PFSK-1 (cell line): ENCODE data around the gene KCNC3.

Source experiments
- FOXP2 ChIP-seq: optimal IDR thresholded peaks from 2 replicates; pipeline ENCODE3; 2011; ENCODE audit warnings: borderline replicate concordance, control low read depth, inconsistent platforms; ENCODE audit not compliant: insufficient read depth; ENCODE audit errors: extremely low read length, extremely low read depth
- POLR2AphosphoS5 ChIP-seq: IDR thresholded peaks from 2 replicates; pipeline ENCODE4 v1.6.1; 2012; ENCODE audit warnings: low read depth, mild to moderate bottlenecking, control low read depth, low read length, moderate library complexity
- REST ChIP-seq, 2 experiments: IDR thresholded peaks; 2 replicates each; pipeline versions ENCODE4 v1.6.1 to v1.8.0; 2011 to 2012; ENCODE audit warnings: low read depth in 2 of 2, low read length in 2 of 2, control low read depth in 1 of 2, inconsistent platforms in 1 of 2, mild to moderate bottlenecking in 1 of 2, moderate library complexity in 1 of 2; ENCODE audit not compliant: insufficient read depth in 1 of 2
- SIN3A ChIP-seq: IDR thresholded peaks from 2 replicates; pipeline ENCODE4 v1.6.1; 2012; ENCODE audit warnings: mild to moderate bottlenecking, low read length, moderate library complexity, borderline replicate concordance; ENCODE audit not compliant: insufficient read depth
- TAF1 ChIP-seq: IDR thresholded peaks from 2 replicates; pipeline ENCODE4 v1.6.1; 2012; ENCODE audit warnings: low read length, control low read depth, borderline replicate concordance; ENCODE audit not compliant: insufficient read depth

KCNC3 gene

GRCh38 chr19:50285833-50286232, 43.3 kb downstream of the KCNC3 start:
- TF ChIP-seq FOXP2 (no peak), REST (IDR thresholded peaks at IDR 0.05; ENCODE audit: insufficient read depth in 1 of 2, low read depth in 2 of 2, low read length in 2 of 2) (no peak), TAF1 (no peak), SIN3A (no peak), POLR2AphosphoS5 (no peak)

DNA sequence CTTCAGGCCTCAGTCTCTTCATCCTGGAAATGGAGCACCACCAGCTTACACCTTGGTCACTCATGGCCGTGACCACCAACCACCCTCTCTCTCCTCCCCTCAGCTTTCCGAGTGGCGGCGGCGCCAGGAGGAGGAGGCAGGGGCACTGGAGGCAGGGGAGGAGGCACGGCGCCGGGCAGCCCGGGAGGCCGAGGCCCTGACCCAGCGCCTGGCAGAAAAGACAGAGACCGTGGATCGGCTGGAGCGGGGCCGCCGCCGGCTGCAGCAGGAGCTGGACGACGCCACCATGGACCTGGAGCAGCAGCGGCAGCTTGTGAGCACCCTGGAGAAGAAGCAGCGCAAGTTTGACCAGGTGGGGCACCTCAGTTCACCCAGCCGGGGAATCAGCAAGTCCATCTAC, 47.7 kb downstream of the KCNC3 start:
- no peak for TF ChIP-seq POLR2AphosphoS5
- TF ChIP-seq FOXP2: no peak
- no peak for TF ChIP-seq TAF1
- TF ChIP-seq REST (IDR thresholded peaks at IDR 0.05; ENCODE audit: insufficient read depth in 1 of 2, low read depth in 2 of 2, low read length in 2 of 2): no peak
- TF ChIP-seq SIN3A: no peak

DNA sequence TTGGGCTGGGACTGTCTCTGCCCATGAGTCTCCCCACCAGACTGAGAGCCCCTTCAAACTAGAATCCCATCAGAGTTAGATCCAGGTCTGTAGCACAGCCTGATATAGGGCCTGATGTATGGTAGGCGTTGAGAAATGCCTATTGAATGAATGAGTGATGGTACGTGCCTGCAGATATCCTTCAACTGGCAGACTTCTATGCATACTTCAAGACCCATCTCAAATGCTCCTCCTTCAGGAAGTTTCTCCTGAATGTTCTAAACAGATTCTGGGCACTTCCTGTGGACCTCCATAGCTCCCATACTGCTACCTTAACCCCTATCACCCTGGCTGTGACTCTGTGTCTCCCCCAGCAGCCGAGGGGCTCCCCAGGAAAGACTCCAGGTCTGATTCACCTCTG, 48.2 kb downstream of the KCNC3 start:
- TF ChIP-seq SIN3A (no peak), POLR2AphosphoS5 (no peak)

GRCh38 chr19:50280074-50280473, 49.1 kb downstream of the KCNC3 start:
- TF ChIP-seq SIN3A: no peak
- no peak for TF ChIP-seq FOXP2
- TF ChIP-seq POLR2AphosphoS5: no peak
- no peak for TF ChIP-seq REST (IDR thresholded peaks at IDR 0.05; ENCODE audit: insufficient read depth in 1 of 2, low read depth in 2 of 2, low read length in 2 of 2)
- TF ChIP-seq TAF1: no peak

DNA sequence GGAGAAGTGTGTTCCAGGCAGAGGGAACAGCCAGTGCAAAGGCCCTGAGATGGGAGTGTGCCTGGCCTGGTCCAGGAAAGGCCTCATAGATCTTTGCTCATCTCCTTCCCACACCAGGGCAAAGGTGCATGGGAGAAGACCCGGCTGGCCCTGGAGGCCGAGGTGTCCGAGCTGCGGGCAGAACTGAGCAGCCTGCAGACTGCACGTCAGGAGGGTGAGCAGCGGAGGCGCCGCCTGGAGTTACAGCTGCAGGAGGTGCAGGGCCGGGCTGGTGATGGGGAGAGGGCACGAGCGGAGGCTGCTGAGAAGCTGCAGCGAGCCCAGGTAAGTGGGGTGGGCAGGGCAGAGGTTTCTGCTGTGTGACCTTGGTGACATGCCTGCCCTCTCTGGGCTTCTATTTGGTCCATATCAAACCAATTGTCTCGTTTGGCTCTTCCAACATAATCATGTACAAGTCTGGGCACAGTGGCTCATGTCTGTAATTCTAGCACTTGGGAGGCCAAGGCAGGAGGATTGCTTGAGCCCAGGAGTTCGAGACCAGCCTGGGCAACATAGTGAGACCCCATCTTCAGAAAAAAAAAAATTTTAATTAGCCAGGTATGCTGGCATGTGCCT, 51.1 kb downstream of the KCNC3 start:
- TF ChIP-seq TAF1: no peak

GRCh38 chr19:50276370-50277063, 52.7 kb downstream of the KCNC3 start:
- no peak for TF ChIP-seq POLR2AphosphoS5
- no peak for TF ChIP-seq FOXP2
- no peak for TF ChIP-seq SIN3A
- TF ChIP-seq REST (IDR thresholded peaks at IDR 0.05; ENCODE audit: insufficient read depth in 1 of 2, low read depth in 2 of 2, low read length in 2 of 2): no peak
- no peak for TF ChIP-seq TAF1
